Measurements from ENCODE around the gene PTGIS. TPM values are rescaled to one million over a fixed set of nuclear protein-coding genes. Genes with fewer than 3 reads are reported as not detected.

The PTGIS gene
- total RNA-seq, 1 donor from 2014 or later, result 31.3 TPM

- peaks cover 4% of the 10 kb centered on the region for H3K9me3 Mint-ChIP-seq
- Histone ChIP-seq H3K27ac (no peak overlapping the region), H3K4me3 (no peak overlapping the region), H2AFZ (replicated peaks) (no peak overlapping the region), H3K4me2 (no peak overlapping the region), H3K4me1 (no peaks in the 10 kb centered on the region), H3K36me3 (no peaks in the 10 kb centered on the region), H3F3A (ENCODE audit: low read depth) (no peaks in the 10 kb centered on the region), H3K27me3 (no peaks in the 10 kb centered on the region), H3K79me2 (ENCODE audit: low read depth) (no peaks in the 10 kb centered on the region), H4K20me1 (ENCODE audit: low read depth) (no peaks in the 10 kb centered on the region), H3K9me3 (ENCODE audit: low read depth) (no peaks in the 10 kb centered on the region), H3K9ac (no peak overlapping the region)
- no peak for TF ChIP-seq EZH2phosphoT487 (IDR thresholded peaks at IDR 0.05)
- no peak for TF ChIP-seq EZH2 (IDR thresholded peaks at IDR 0.05)
- TF ChIP-seq CTCF (IDR thresholded peaks at IDR 0.05), result no peak
- no peak for DNase-seq (ENCODE audit: low spot score)
- no peak overlapping the region for H3K27ac Mint-ChIP-seq
- H3K4me1 Mint-ChIP-seq, result peaks cover 7% of the 10 kb centered on the region
- peaks cover 7% of the 10 kb centered on the region for H3K36me3 Mint-ChIP-seq
- no peak overlapping the region for H3K4me3 Mint-ChIP-seq
- peaks cover 10% of the 10 kb centered on the region for H3K27me3 Mint-ChIP-seq (ENCODE audit: insufficient read depth, low read depth)
Measured at GRCh38 chr20:49521356-49521755, 46.6 kb downstream of the PTGIS start.

DNA sequence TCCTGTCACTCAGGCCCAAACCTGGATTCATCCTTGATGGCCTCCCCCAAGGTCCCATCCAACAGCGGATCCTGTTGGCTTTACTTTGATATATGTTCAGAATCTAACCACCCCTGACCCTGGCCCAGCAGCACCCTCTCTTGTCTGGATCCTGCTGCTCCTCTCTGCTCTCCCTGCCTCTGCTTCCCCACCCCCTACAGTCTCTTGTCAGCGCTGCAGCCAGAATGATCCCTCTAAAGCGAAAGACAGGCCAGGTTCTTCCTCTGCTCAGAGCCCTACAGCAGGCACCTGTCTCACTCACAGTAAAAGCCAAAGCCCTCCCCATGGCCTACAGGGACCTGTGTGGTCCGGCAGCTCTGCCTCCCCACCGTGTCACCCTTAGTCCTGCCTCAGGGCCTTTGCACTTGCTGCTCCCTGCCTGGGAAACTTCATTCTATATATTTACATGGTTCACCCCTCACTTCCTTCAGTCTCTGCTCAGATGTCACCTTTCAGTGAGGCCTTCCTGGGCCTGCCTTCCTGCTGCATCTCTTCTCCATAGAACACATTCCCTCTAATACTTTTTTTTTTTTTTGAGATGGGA lies 48.1 kb downstream of the PTGIS start:
- H4K20me1 ChIP-seq (ENCODE audit: low read depth), result no peaks in the 10 kb centered on the region
- Mint-ChIP-seq H3K27ac (no peak overlapping the region), H3K27me3 (ENCODE audit: insufficient read depth, low read depth) (peaks cover 10% of the 10 kb centered on the region), H3K36me3 (peaks cover 6% of the 10 kb centered on the region), H3K4me1 (peaks cover 7% of the 10 kb centered on the region), H3K4me3 (no peak overlapping the region), H3K9me3 (peaks cover 4% of the 10 kb centered on the region)
- H2AFZ ChIP-seq (replicated peaks), result no peak overlapping the region
- no peaks in the 10 kb centered on the region for H3K36me3 ChIP-seq
- H3K9ac ChIP-seq, result no peak overlapping the region
- no peak for TF ChIP-seq CTCF (IDR thresholded peaks at IDR 0.05)
- TF ChIP-seq EZH2 (IDR thresholded peaks at IDR 0.05), result no peak
- no peak for TF ChIP-seq EZH2phosphoT487 (IDR thresholded peaks at IDR 0.05)
- no peaks in the 10 kb centered on the region for H3K4me1 ChIP-seq
- H3K4me3 ChIP-seq, result no peak overlapping the region
- no peak overlapping the region for H3K4me2 ChIP-seq
- H3K27me3 ChIP-seq, result no peaks in the 10 kb centered on the region
- no peak for DNase-seq (ENCODE audit: low spot score)
- H3K27ac ChIP-seq, result no peak overlapping the region
- H3K79me2 ChIP-seq (ENCODE audit: low read depth), result no peaks in the 10 kb centered on the region
- H3F3A ChIP-seq (ENCODE audit: low read depth), result no peaks in the 10 kb centered on the region
- H3K9me3 ChIP-seq (ENCODE audit: low read depth), result no peaks in the 10 kb centered on the region

GRCh38 chr20:49519212-49519712 lies 48.7 kb downstream of the PTGIS start:
- Mint-ChIP-seq H3K27ac (no peak overlapping the region), H3K36me3 (peaks cover 2% of the 10 kb centered on the region), H3K4me1 (peaks cover 7% of the 10 kb centered on the region), H3K9me3 (no peaks in the 10 kb centered on the region), H3K4me3 (no peak overlapping the region), H3K27me3 (ENCODE audit: insufficient read depth, low read depth) (peaks cover 10% of the 10 kb centered on the region)
- no peaks in the 10 kb centered on the region for H3K79me2 ChIP-seq (ENCODE audit: low read depth)
- no peak for DNase-seq (ENCODE audit: low spot score)
- no peaks in the 10 kb centered on the region for H4K20me1 ChIP-seq (ENCODE audit: low read depth)
- no peak overlapping the region for H2AFZ ChIP-seq (replicated peaks)
- no peak for TF ChIP-seq EZH2phosphoT487 (IDR thresholded peaks at IDR 0.05)
- TF ChIP-seq EZH2 (IDR thresholded peaks at IDR 0.05), result no peak
- TF ChIP-seq CTCF (IDR thresholded peaks at IDR 0.05), result no peak
- no peak overlapping the region for H3K9ac ChIP-seq
- no peaks in the 10 kb centered on the region for H3K36me3 ChIP-seq
- H3K27ac ChIP-seq, result no peak overlapping the region
- no peak overlapping the region for H3K4me3 ChIP-seq
- H3K9me3 ChIP-seq (ENCODE audit: low read depth), result no peaks in the 10 kb centered on the region
- no peaks in the 10 kb centered on the region for H3K27me3 ChIP-seq
- H3K4me2 ChIP-seq, result no peak overlapping the region
- no peaks in the 10 kb centered on the region for H3F3A ChIP-seq (ENCODE audit: low read depth)
- no peaks in the 10 kb centered on the region for H3K4me1 ChIP-seq
